Stimulated activated CD4-positive, alpha-beta T cell treated with anti-CD3 and anti-CD28 coated beads, Interleukin-4, amount 100 ng/mL, for 48 hours (primary cell): ENCODE measurements around the gene OCA2.

Experiments used
- DNase-seq, 2 donors: peaks; one replicate each; pipeline ENCODE4 v3.0.0-alpha.2; 2020; ENCODE audit warnings: low read depth in 2 of 2

The OCA2 gene

DNA sequence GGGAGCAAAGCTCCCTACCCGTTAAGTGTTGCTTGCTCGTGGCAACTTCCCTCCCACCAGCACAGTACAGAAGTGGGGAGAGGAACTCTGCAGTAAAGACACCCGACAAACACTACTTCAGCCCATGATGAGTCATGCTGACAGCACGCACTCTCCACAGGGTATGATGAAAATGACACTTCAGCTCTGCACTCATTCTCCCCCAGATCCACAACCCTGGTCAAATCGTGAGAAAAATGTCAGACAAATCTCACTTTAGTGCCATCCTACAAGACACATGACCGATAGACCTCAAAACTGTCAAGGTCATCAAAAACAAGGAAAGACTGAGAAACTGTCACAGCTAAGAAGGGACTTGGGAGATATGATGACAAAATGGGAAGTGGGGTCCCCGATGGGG is 278.9 kb downstream of the OCA2 start:
- no peak for DNase-seq

DNA sequence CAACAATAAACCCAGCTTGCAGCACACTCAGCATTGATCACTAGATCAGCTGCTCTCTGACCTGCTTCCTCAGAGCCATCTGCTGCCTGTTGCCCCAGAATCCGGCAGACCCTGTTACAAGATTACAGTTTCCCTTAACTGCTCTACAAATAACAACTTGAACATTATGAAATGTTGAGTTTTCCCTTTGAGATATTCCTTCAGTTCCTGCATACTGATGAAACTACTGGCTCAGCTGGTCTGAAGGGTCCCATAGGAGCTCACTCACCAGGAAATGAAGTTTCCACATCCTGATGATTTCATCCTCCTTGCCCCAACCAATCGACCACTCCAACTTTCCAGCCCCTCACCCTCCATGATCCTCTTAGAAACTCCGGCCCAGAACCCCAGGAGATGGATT is 281.9 kb downstream of the OCA2 start:
- no peak for DNase-seq

DNA sequence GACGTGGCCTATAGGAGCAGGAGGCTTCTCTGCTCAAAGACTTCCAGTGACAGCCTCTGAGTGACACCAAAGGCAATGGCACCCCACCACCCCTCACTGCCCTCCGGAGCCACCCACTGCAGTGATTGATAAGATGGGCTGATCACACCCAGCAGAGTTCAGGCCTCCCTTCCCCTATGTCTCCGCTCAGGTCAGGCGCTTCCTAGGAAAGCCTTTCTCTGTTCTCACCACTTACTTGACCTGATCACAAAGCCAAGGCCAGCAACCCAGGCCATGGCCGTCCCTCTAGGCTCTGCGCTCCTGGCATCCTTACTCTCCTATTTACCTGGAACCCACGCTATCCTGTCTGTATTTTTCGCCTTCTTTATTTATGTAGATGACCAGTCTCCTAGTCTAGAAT is 282.3 kb downstream of the OCA2 start:
- no peak for DNase-seq

DNA sequence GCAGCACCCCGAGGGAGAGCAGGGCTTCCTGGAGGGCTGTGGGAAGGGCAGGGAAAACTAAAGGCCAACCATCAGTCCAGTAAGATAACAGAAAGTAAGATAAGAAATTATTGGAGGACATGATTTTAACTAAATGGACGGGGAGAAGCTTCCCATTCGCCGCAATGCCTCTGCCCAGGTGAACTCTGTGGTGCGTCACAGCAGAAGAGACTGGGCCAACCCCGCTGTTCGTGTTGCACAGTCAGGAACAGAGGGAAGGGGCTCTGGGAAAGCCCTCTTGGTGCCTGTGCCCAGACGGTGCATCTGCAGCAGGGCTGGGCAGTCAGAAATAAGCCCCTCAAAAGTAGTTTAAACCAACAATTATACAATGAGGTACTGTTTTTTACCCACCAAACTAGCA is 284.1 kb downstream of the OCA2 start:
- DNase-seq: no peak

DNA sequence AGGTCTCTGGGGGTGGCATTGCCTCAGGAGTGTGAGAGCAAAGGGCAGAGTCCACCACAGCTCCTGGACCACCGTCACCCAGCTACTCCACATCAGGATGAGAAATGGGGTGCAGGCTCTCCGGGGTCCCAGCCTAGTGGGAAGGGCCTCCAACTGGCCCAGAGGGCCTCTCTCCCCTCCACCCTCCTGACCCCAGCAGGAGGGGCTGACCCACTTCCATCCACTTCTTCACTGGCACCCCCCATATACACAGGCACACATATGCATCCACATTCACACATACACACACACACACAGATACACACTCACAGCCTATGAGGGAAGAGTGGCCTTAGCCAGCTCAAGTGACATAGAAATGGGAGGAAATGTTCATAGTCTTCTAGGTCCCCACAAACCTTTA is 286.0 kb downstream of the OCA2 start:
- no peak for DNase-seq

DNA sequence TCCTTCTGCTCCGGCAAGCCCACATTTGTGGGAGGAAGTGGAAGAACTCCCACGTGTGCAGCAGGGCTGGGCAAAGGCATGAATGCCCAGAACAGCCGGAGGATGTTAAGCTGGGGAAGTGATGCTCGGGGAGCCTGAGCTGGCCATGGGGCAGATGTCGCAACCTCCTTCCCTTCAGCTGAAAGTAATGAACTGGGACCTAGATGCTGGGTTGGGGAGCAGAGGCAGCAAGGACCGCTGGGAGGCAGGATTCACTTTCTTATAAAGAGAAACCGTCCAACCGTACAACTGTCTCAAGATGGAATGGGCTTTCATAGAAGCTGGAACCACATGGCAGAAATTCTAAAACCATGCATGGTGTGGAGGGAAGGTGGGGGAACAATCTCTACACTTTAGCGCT is 290.9 kb downstream of the OCA2 start:
- no peak for DNase-seq

DNA sequence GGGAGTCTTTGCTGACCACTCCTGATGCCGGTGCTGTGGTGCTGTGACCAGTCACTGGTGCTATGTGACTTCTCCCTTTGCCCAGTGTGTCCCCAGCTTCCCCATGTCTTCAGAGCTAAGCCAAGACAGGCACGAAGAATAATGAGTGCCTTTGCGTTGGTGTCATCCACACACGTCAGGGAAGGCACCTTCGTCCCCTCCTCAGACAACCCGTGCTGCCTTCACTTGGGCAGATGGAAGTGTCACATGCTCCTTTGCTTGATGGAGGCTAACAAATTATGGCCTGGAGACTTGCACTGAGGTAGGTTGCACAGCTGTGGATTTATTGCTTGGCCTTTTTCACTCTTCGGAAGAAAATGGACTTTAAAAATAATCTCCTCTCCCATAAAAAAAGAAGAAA is 291.8 kb downstream of the OCA2 start:
- DNase-seq: no peak

DNA sequence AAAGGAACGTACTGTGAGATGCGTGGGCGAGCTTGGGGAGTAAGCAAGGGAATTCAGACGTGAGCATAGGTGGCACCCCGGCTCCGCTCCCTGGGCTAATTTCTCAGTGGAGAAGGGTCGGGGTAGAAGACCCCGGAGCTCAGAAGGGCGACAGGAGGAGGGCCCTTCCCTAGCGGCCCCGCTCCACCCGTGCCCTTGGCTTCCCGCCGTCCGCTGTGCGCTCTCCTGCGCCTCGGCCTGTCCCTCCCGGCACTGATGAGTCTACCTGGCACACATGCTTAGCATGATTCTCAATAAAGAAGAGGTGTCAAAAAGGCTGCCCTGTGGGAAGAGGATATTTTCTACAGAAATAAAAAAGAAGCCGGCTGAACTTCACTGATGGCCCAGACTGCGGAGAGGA is 292.7 kb downstream of the OCA2 start:
- DNase-seq: no peak

DNA sequence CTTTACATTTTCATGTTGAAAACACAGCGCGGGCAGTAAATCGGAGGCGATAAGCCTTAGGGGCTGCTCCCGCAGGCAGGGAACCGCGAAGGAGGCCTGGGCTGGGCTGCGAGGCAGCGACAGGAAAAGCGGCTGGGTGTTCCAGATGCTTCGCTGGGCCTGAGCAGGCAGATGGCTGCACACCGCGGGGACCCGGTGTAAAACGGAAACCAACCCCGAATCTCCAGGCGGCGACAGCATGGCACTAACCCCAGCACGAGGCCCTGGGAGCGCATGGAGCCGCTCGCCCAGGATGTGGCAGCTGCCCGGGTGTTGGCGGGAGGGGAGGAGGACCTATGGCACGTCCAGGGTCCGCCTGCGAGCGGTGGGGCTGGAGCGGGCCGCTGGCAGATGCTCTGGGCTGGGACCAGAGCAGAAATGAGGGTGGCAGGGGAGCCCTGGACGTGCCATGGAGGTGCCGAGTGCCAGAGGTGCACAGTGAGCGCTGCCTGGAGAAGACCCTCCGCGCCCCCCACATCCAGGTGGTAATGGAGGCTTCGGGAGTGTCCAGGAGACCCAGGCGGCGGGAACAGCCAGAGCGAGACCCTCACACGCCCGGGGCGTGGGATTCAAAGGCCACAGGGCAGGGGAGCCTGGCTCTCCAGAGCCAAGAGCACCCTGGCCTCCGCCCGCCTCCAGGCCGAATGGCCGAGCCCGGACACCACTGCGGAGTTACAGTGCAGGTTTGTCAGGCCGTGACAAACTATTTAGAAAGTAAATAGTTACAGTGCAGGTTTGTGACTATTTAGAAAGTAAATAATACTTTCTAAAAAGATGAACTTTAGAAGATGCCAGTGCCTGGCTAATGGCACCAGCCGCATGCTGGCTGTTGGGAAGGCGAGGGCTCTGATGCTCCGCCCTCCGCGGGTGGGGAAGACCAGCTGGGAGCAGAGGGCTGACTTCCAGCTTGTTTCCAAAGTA is 293.6 kb downstream of the OCA2 start:
- no peak for DNase-seq

DNA sequence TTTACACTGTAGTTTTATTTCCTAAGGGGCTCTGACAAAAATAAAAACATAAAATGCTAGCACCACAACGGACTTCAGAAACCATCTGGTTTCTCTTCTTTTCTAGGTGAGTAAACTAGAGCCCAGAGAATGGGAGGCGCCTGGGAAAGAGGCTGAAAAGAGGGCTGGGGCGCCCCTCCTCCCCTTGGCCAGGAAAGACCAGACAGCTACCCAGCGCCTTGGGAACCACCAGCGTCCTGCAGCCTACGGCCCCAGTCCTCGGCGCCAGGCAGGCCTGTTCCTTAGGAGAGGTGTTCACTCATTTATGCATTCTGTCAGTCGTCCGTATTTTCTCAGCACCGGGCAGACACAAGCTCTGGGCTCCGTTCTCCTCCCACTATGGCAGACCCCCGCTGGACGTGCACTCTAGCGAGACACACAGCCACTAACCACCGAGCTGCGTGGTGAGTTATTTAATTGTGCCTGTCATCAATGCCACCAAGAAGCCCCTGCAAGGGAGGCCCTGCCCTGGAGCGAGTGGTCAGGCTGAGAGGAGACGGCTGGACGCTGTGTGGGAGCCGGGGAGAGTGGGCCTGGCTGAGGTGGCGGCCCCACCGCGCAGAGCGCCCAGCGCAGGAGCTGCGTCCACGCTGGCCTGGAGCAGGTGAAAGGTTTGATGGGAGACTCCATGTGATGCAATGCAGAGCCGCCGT is 294.4 kb downstream of the OCA2 start:
- DNase-seq: no peak

DNA sequence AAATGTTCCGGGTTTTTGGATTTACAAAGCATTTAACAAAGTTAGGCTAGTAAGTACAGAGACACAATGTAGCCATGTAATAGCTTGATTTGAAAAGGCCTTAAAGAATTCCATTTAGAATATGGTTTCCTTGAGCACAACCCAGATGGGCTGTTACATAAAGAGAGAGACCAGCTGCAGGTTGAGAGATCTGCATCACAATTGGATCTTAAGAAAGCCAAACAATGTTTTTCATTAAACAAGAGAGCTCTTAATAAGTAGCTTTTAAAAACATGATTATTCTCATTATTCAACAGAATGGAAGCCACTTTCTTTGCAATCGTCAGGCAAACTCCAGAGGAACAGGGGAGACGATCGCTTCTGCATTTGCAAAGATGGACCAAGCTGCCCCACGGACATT is 300.3 kb downstream of the OCA2 start:
- no peak for DNase-seq

DNA sequence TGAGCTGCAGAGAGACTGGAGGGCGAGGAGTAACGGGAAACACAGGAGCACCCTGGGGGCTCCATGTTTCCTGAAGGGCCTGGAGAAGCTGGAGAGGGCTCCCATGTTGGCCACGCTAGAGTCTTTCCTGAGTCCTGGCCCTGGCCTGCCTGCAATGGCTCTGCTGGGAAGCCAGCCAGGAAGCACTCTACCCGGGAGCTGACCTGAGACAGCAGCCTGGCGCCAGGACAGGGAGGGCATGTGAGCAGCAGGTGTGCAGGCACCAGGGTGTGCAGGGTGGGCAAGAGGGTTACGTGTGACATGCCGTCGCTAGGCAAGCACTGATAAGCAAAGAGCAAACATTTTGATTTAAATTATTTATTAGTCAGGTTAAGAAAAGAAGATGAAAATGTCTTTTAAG is 301.4 kb downstream of the OCA2 start:
- no peak for DNase-seq

DNA sequence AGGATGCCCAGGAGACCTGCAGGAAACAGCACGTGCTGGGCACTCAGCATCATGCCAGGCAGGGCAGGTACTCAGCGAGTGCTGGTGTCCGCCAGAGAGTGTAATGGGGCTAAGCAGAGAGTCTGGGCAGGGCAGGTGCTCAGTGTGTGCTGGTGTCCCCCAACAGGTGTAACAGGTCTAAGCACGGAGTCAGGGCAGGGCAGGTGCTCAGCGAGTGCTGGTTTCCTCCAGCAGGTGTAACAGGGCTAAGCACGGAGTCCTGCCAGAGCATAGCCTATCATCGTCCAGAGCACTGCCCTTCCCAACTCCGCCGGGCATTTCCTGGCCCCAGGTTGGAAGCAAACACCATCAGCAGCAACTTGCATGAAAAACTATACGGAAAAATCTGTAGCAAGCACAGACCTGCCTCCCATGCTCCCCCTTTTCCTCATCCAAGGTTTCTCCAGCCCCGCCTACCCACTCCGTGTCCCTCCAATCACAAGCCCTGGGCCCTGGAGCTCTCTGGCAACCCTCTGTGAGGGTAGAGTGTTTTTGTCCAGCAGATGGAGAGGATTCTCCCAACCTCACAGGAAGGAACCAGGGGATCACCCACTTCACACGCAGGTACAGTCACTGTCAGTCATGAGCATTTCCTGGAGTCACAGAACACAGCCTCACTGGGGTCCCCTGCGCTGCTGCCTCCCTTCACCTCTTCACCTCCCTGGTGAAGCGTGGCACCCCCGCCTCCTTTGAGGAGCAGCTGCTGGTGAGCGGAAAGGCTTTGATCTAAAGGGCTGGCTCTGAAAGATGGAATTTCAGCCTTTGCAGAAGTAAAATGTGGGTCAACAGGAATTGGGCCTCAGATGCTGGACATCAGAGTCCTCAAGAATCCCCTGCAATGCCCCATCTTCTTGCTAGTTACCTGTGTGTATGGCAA is 302.5 kb downstream of the OCA2 start:
- DNase-seq: no peak

DNA sequence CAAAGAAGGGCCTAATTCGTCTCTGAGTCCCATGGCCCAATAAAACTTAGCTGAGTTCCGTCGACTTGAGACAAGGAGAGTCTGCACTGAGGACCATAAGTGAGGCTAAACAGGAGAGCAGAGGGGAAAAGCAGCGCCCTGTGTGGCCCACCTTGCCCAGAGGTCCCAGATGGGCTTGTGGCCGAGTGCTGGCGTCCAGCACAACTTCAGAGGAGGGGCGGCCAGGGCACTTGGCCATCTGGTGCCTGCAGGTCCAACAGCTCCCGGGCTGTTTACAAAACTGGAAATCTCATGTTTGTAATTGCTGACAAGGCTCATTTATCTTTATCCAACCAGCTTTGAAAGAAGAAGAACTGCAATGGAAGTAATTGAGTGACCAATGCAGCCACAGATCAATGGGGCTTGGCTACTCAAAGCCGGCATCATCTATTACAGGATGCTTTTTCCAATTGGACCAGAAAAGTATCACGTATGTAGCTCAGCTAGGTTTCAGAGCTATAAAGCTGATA is 306.3 kb downstream of the OCA2 start:
- no peak for DNase-seq

DNA sequence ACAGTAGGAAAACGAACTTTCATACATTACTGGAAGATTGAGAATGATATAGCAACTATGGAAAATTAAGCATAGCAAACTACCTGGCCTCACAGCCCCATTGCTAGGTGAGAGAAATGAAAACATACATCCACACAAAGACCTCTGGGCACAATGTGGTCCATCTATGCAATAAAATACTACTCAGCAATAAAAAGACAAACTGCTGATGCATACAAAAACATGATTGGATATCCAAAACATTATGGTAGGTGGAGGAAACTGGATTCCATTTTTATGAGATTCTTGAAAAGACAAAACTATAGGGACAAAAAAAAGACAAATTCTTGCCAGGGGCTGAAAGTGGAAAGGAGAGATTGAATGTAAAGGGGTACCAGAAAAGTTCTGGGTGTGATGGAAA is 308.8 kb downstream of the OCA2 start:
- no peak for DNase-seq

DNA sequence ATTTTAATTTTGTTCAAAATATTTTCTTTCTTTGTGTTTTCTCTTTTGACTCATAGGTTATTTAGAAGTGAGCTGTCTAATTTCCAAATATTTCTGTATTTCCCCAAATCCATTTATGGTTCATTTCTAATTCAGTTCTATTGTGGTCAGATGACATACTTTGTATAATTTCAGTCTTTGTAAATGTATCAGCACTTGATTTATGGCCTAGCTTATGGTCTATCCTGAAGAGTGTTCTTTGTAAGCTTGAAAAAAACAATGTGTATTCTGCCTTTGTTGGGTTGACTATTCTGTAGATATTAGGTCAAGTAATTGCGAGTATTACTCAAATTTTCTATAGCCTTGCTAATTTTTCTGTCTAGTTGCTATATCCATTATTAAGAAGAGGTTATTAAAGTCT is 311.2 kb downstream of the OCA2 start:
- no peak for DNase-seq

DNA sequence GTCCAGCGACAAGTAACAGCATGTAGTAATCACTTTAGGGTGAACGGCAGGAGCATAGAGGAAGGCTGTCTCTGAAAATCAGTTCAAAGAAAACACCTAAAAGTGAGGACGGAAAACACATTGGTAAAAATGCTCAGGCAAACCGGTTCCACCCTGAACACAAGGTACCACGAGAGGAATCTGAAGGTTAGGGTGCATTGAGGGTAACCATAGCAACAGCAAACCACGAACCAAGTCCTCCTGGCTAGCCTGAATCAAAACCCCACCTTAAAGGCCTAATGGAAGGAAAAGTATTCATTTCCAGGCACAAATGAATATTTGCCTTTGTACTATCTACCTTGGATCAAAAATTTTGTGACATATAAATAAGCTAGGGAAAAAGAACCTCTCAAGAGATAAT is 315.0 kb downstream of the OCA2 start:
- no peak for DNase-seq

DNA sequence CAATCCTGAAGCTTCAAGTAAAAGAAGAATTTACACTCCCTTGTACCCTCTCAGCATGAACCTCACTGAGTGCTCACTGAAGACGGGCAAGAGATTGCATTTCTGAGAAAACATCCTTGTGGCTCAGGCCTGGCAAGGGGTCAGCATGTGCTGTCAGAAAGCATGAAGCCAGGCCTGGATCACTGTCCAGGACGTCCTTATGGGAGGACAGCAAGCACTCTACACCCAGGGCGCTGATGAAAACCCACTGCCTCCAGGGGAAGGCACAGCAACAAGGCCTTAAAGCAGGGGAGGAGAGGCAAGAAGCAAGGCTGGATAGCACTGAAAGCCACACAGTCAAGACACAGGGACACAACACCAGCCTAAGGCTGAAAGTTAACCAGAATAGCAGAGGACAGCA is 315.4 kb downstream of the OCA2 start:
- DNase-seq: no peak

DNA sequence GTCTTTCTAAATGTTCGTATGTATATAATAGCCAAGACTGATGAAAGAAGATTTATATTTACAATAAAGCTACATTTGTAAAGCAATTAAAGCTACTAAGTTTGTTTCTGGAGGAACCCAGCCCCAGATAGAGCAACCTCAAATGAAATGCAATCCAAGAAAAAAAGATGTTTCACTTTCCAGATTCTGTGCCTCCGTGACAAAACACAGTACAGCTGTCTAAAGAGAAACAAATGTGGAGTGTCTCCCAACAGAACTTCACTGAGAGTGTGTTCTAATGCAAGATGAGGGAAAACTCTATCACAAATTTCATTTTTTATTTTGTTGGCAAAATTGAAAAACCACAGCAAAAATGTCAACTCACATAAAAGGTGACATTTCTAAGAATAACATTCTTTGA is 317.0 kb downstream of the OCA2 start:
- no peak for DNase-seq

DNA sequence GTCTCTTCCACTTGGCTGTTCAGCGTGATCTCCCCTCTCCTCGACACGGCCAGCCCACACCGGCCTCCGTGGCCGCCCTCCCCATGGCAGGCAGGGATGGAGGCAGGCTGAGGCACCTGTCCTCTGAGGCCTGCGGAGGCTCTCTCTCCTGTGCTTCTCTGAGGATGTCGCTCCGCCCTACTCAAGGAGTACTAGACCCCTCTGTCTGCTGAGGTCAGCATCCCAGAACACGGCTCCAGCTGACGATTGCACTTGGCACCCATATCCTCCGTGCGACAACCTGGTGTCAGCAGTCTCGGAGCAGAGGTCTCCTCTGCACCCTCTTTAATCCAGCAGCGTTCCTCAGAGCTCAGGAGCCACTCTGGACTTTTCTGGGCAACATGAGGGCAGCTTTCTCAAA is 322.6 kb downstream of the OCA2 start:
- DNase-seq: no peak

DNA sequence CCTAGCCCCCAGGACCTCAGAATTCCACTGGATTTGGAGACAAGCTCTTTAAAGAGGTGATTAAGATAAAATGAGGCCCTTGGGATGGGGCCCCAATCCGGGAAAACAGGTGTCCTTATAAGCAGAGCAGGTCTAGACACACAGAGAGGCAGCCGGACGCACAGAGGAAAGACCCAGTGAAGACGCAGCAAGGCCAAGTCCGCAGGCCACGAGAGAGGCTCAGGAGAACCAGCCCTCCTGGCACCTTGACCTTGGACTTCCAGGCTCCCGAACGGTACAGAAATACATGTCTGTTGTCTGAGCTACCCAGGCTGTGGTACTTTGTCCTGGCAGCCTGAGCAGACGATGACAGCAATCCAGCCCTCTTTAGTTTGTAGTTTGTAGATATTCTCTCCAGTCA is 324.5 kb downstream of the OCA2 start:
- DNase-seq: no peak

DNA sequence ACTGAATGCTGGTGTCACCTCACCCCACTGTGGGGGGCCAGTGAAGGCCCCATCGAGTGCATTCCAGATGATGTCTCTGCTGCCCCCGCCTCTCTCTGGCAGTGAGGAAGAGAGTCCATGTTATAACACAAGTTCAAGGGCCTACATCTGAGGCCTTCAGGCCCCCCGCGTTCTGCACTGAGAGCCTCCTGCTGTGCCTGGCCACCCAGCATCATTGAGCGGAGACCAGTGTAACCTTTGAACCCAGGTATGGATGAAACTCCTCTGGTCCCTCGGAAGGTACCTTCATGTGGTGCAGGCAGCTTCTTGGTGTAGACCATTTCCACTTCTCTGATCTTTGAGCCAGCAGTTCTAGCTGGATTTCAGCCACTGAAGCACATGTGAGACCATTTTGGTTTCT is 324.9 kb downstream of the OCA2 start:
- DNase-seq: no peak
